HG02973 (cell line): ENCODE data around the gene PLCXD3.
"Not testable (repeated sequence)": the region's sequence is repeated elsewhere in the genome, so short reads cannot be mapped to it uniquely, and the experiment has no call there.

ENCODE experiments used
- ATAC-seq: cut with Tn5 transposase; IDR thresholded peaks from one replicate; pipeline ENCODE4 v1.9.1; 2021; ENCODE audit warnings: moderate library complexity; ENCODE audit not compliant: unreplicated experiment

The PLCXD3 gene

GRCh38 chr5:41356786-41357185 is 153.6 kb downstream of the PLCXD3 start:
- ATAC-seq, result no peak

DNA sequence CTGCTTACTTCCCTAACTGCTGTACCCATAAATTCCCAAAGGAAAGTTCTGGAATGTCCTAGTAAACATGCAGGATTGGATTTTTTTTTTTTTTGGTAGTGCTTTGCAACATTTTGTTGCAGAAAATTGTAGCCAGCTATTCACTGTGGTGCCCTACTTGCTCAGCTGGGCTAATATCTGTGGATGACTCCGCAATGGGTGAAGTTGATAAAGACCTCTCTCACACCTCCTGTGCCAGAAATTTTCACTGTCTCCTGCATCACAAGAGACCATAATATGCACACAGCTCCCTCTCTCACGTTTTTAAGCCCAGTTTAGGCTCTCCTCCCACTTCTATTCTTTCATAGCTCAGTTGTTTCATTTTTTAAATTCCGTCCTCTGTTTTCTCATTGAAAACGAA is 160.6 kb downstream of the PLCXD3 start:
- no peak for ATAC-seq

GRCh38 chr5:41347569-41347968 is 162.8 kb downstream of the PLCXD3 start:
- no peak for ATAC-seq

DNA sequence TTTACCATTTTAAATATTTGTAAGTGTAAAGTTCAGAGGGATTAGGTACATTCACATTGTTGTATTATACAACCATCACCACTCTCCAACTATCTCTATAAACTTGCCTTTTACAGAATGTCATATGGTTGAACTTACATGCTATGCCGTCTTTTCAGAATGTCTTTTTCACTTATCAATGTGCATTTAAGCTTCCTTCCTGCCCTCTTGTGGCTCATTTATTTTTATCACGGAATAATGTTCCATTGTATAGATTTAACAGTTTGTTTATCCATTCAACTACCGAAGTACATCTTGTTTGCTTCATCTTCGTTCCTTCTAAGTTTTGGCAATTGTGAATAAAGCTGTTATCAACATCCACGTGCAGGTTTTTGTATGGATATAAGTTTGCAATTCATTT is 163.8 kb downstream of the PLCXD3 start:
- ATAC-seq, result no peak

- ATAC-seq, result no peak
These were observed 165.1 kb downstream of the PLCXD3 start for GRCh38 chr5:41345295-41345694.

- no peak for ATAC-seq
These were observed 171.1 kb downstream of the PLCXD3 start for GRCh38 chr5:41339339-41339738.

- ATAC-seq, result no peak
These were observed 172.2 kb downstream of the PLCXD3 start for GRCh38 chr5:41338136-41338675.

DNA sequence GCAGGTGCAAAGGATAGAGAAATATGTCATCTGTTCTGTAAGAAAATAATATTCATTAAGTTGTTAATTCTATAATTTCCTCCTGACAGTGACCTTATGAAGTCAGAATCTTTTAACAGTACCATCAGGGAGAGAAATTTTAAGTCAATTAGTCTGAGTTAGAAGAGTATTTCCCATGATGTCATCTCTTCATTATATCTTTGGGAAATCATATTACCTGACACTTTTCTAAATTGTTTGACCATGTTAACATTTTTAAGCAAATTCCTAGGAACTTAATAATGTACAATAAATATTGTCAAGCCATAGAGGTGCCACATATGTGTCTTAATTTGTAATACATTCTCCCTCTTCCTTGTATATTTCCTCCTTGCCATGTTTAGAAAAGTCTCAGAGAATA is 172.7 kb downstream of the PLCXD3 start:
- ATAC-seq, result no peak

GRCh38 chr5:41337216-41337615 is 173.2 kb downstream of the PLCXD3 start:
- ATAC-seq, result no peak

- no peak for ATAC-seq
These were observed 173.9 kb downstream of the PLCXD3 start for GRCh38 chr5:41336471-41336870.

DNA sequence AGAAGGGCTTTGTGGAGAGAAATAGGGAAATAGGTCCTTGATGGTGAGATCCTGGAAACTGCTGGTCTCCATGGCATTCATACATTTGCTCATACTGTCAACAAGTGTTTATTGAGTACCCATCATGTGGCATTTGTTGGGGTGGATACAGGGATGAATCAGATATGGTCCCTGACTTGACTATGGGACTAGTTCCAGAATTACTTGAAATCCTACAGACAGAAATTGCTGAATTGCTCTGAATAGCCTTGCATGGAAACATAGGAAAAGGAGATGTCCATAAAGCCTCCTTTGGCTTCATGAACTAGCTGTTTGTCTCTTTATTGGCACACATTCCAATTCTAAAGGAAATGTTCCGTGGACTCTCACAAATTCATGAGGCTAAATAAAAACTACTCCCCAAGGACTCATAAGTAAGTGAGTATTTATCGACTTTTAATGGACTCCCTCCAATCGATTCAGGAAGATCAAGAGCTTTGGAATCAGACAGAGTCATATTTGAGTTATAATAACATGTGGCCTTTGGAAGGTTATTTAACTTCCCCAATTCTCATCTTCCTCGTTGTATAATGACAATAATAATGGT is 174.7 kb downstream of the PLCXD3 start:
- ATAC-seq, result no peak

- peak; percentile 81 for ATAC-seq
These were observed 175.6 kb downstream of the PLCXD3 start for GRCh38 chr5:41334758-41335157.

- no peak for ATAC-seq
These were observed 176.2 kb downstream of the PLCXD3 start for GRCh38 chr5:41334221-41334620.

- no peak for ATAC-seq
These were observed 185.3 kb downstream of the PLCXD3 start for GRCh38 chr5:41325074-41325473.

GRCh38 chr5:41322826-41323225 is 187.6 kb downstream of the PLCXD3 start:
- not testable (repeated sequence) for ATAC-seq

- no peak for ATAC-seq
These were observed 197.8 kb downstream of the PLCXD3 start for GRCh38 chr5:41312478-41313060.

DNA sequence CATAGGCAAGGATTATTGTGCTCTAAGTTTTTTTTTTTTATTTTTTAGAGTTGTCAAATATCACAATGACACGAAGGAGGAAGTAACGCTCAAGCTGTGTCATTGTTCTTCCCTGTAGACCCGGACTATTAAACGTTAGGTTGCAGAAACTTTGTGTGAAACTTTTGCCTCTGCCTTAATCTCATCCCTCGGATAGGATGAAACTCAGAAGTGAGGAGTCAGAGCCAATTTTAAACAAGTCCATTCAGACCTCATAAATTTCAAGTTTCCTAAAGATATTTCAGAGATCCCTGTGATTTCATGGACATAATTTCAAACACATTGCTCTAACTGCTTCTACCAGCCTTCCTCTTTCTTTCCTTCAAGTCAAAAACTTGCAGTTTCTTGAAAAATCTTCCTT is 198.3 kb downstream of the PLCXD3 start:
- ATAC-seq, result no peak

DNA sequence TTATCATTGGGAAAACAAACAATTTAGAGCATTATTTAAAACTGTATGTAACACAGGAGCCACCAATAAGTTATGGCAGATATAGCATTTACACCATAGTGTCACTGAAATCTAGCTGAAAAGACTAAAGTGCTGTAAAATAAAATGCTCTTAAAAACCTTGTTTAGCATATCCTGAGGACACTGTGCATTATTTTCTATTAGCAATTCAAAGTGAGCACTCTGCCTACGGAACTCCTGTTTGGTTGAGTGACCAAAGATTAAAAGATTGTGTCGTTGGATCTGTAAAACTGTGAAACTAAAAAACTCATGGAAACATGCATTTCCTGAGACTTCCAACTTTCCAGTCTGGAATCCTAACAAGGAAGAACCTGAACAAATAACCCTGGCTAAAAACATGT is 201.1 kb downstream of the PLCXD3 start:
- no peak for ATAC-seq

DNA sequence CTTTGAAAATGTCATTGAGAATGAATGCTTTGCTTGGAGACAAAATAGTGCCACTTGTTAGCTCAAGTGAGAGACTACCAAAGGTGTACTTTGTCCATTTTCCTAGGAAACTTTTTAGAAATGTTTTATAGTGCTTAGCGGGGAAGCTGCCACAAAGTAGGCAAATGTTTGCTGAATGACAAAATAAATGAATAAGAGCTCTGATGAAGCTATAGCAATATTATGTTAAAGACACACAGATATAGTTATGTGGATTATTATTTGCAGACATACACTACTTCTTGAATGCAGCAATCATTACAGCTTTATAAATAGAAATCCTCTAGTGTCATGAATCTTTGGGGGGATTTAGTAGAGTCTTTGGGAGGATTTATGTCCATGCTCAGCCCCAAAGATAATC is 204.4 kb downstream of the PLCXD3 start:
- no peak for ATAC-seq

- ATAC-seq, result no peak
These were observed 205.3 kb downstream of the PLCXD3 start for GRCh38 chr5:41305056-41305455.

- ATAC-seq, result no peak
These were observed 214.3 kb downstream of the PLCXD3 start for GRCh38 chr5:41296066-41296465.

GRCh38 chr5:41291323-41291722 is 219.1 kb downstream of the PLCXD3 start:
- ATAC-seq, result no peak

GRCh38 chr5:41290810-41291209 is 219.6 kb downstream of the PLCXD3 start:
- no peak for ATAC-seq
